Endodermal cell (in vitro differentiated cells): ENCODE results near the gene PAX5. TPM values are rescaled to one million over a fixed set of nuclear protein-coding genes. Genes with fewer than 3 reads are reported as not detected.

Experiments used
- DNase-seq: peaks from one replicate; pipeline ENCODE4 v3.0.0-alpha.2; 2017
- H3K27ac ChIP-seq: 2 replicates; pipeline ENCODE4 v1.5.1; 2013; ENCODE audit warnings: mild to moderate bottlenecking, low read depth, low read length, moderate library complexity
- H3K27me3 ChIP-seq: 2 replicates; pipeline ENCODE4 v1.6.1; 2013; ENCODE audit warnings: mild to moderate bottlenecking, low read length, moderate library complexity; ENCODE audit not compliant: insufficient read depth, control insufficient read depth, poor library complexity, severe bottlenecking
- H3K36me3 ChIP-seq: 2 replicates; pipeline ENCODE4 v1.7.0; 2013; ENCODE audit warnings: mild to moderate bottlenecking, low read length, moderate library complexity; ENCODE audit not compliant: control insufficient read depth, insufficient read depth
- H3K4me1 ChIP-seq: one replicate; pipeline ENCODE4 v1.7.0; 2013; ENCODE audit warnings: low read length; ENCODE audit not compliant: control insufficient read depth, insufficient read depth
- H3K4me3 ChIP-seq: 2 replicates; pipeline ENCODE4 v1.5.1; 2013; ENCODE audit warnings: mild to moderate bottlenecking, low read length, moderate library complexity
- H3K9ac ChIP-seq: 2 replicates; pipeline ENCODE4 v1.6.1; 2013; ENCODE audit warnings: mild to moderate bottlenecking, low read length, moderate library complexity; ENCODE audit not compliant: poor library complexity, severe bottlenecking; ENCODE audit errors: extremely low read depth
- H3K9me3 ChIP-seq: 2 replicates; pipeline ENCODE4 v1.6.1; 2013; ENCODE audit warnings: mild to moderate bottlenecking, low read length, moderate library complexity; ENCODE audit not compliant: control insufficient read depth
- H3K27ac Mint-ChIP-seq: 2 replicates; pipeline ENCODE4 v1.8.0; 2020; ENCODE audit warnings: mixed read lengths
- H3K27me3 Mint-ChIP-seq: 2 replicates; pipeline ENCODE4 v1.8.0; 2021; ENCODE audit warnings: mild to moderate bottlenecking, mixed read lengths; ENCODE audit not compliant: insufficient read depth
- H3K36me3 Mint-ChIP-seq: 2 replicates; pipeline ENCODE4 v1.8.0; 2020; ENCODE audit warnings: low read depth, mixed read lengths
- H3K4me1 Mint-ChIP-seq: 2 replicates; pipeline ENCODE4 v1.8.0; 2020; ENCODE audit warnings: mixed read lengths
- H3K4me3 Mint-ChIP-seq: 2 replicates; pipeline ENCODE4 v1.8.0; 2020; ENCODE audit warnings: mild to moderate bottlenecking, moderate library complexity, mixed read lengths
- H3K9me3 Mint-ChIP-seq: 2 replicates; pipeline ENCODE4 v1.8.0; 2020; ENCODE audit warnings: mild to moderate bottlenecking, mixed read lengths
- WGBS, 2 experiments: methylation state at CpG; one replicate each; pipeline versions ENCODE4 v1.1.5 to v1.1.7; 2013; ENCODE audit warnings: missing lambda C conversion rate in 2 of 2, mixed read lengths in 1 of 2; ENCODE audit not compliant: insufficient coverage in 1 of 2, insufficient read length in 1 of 2; 5-methylcytosine and 5-hydroxymethylcytosine counted together
- total RNA-seq, 2 donors: library from RNA; stranded (reverse); fragmentation: NEBNext Ultra II Directional in 1 of 2; extraction: Animal tissue kit (Norgen Biotek cat#: 25700) in 1 of 2; gene quantifications; 2 replicates in 1 of 2; 3 replicates in 1 of 2; pipeline ENCODE4 v1.2.1, GENCODE V29; 2021
- TF ChIP-seq, protein P1 (sequence below): fragments of 200-600 bp; sonication (generic); conservative IDR thresholded peaks from 2 replicates; pipeline ENCODE4 v1.5.0; 2021; ENCODE audit warnings: antibody characterized with exemption, mild to moderate bottlenecking

PAX5 gene
- total RNA-seq, 2 donors from 2014 or later, result 0.15 TPM; not detected in 1

DNA sequence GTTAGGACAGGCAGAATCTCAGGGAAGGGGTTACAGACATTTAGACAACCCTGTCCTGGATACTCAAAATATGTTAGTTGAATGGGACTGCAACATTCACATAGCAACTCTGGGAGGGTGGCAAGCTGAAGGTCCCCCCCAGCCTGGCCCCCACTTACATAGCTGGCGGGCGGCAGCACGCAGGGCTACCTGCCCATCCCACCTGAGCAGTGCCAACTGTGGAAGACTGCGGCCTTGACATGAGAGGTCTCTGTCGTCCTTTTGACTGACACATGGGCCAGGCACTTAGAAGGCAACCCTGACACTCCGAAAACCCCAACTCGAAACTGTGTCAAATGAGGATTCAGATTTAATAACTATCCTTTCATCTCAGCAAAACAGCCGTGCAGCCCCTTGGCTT lies 16.5 kb downstream of the PAX5 start:
- Histone ChIP-seq H3K27ac (no peak overlapping the region), H3K4me1 (no peaks in the 10 kb centered on the region), H3K27me3 (peaks cover 74% of the 10 kb centered on the region), H3K36me3 (no peaks in the 10 kb centered on the region), H3K9ac (no peak overlapping the region), H3K4me3 (no peak overlapping the region), H3K9me3 (no peaks in the 10 kb centered on the region)
- TF ChIP-seq, protein P1, sequence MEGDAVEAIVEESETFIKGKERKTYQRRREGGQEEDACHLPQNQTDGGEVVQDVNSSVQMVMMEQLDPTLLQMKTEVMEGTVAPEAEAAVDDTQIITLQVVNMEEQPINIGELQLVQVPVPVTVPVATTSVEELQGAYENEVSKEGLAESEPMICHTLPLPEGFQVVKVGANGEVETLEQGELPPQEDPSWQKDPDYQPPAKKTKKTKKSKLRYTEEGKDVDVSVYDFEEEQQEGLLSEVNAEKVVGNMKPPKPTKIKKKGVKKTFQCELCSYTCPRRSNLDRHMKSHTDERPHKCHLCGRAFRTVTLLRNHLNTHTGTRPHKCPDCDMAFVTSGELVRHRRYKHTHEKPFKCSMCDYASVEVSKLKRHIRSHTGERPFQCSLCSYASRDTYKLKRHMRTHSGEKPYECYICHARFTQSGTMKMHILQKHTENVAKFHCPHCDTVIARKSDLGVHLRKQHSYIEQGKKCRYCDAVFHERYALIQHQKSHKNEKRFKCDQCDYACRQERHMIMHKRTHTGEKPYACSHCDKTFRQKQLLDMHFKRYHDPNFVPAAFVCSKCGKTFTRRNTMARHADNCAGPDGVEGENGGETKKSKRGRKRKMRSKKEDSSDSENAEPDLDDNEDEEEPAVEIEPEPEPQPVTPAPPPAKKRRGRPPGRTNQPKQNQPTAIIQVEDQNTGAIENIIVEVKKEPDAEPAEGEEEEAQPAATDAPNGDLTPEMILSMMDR, result no peak
- Mint-ChIP-seq H3K27me3 (peaks cover 74% of the 10 kb centered on the region), H3K36me3 (no peaks in the 10 kb centered on the region), H3K9me3 (no peaks in the 10 kb centered on the region), H3K27ac (no peak overlapping the region), H3K4me1 (no peaks in the 10 kb centered on the region), H3K4me3 (no peak overlapping the region)
- peak; percentile 23 for DNase-seq
- 90 to 92% methylated on average over 3 to 8 of the region's 8 CpGs for WGBS, 2 experiments

GRCh38 chr9:37011530-37011929 lies 22.5 kb downstream of the PAX5 start:
- peaks cover 50% of the 10 kb centered on the region for H3K27me3 Mint-ChIP-seq
- Histone ChIP-seq H3K9me3 (no peaks in the 10 kb centered on the region), H3K4me1 (no peaks in the 10 kb centered on the region), H3K9ac (no peak overlapping the region), H3K27ac (no peak overlapping the region), H3K4me3 (no peak overlapping the region), H3K36me3 (no peaks in the 10 kb centered on the region), H3K27me3 (peaks cover 58% of the 10 kb centered on the region)
- no peaks in the 10 kb centered on the region for H3K4me1 Mint-ChIP-seq
- H3K36me3 Mint-ChIP-seq, result no peaks in the 10 kb centered on the region
- no peak for DNase-seq
- no peaks in the 10 kb centered on the region for H3K9me3 Mint-ChIP-seq
- no peak overlapping the region for H3K27ac Mint-ChIP-seq
- TF ChIP-seq, protein P1, result no peak
- no peak overlapping the region for H3K4me3 Mint-ChIP-seq
- WGBS, 2 experiments, result 81 to 86% methylated on average over 2 to 3 of the region's 3 CpGs

DNA sequence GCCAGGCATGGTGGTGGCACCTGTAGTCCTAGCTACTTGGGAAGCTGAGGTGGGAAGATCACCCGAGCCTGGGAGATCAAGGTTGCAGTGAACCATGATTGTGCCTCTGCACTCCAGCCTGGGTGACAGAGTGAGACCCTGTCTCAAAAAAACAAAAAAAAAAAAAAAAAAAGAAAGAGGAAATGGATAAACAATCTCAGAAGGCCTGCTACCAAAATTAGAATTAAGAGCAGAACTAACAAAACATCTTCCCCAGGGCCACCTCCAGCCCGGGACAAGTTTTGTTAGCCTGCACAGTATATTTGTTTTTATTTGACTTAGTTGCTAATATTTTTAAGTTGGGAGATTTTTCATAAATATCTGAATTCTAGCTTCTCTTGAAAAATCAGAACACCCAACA lies 23.1 kb downstream of the PAX5 start:
- Histone ChIP-seq H3K4me3 (no peak overlapping the region), H3K27me3 (peaks cover 60% of the 10 kb centered on the region), H3K4me1 (no peaks in the 10 kb centered on the region), H3K9ac (no peak overlapping the region), H3K27ac (no peak overlapping the region), H3K36me3 (no peaks in the 10 kb centered on the region), H3K9me3 (no peaks in the 10 kb centered on the region)
- Mint-ChIP-seq H3K4me1 (no peaks in the 10 kb centered on the region), H3K9me3 (no peaks in the 10 kb centered on the region), H3K27me3 (peaks cover 48% of the 10 kb centered on the region), H3K27ac (no peak overlapping the region), H3K4me3 (no peak overlapping the region), H3K36me3 (no peaks in the 10 kb centered on the region)
- TF ChIP-seq, protein P1, result no peak
- no peak for DNase-seq
- 92% methylated on average over 2 of the region's 2 CpGs; no CpG with 5 or more reads in 1 of the 2 experiments for WGBS, 2 experiments
